CD1c-positive myeloid dendritic cell (primary cell): ENCODE data around the gene FSD1L.
"Not testable (repeated sequence)": the region's sequence is repeated elsewhere in the genome, so short reads cannot be mapped to it uniquely, and the experiment has no call there.

Experiments
- DNase-seq: peaks from one replicate; pipeline ENCODE4 v3.0.0-alpha.2; 2016; ENCODE audit errors: extremely low spot score

FSD1L gene

GRCh38 chr9:105484226-105484625 lies 36.4 kb downstream of the FSD1L start:
- no peak for DNase-seq

- DNase-seq, result no peak
Measured at GRCh38 chr9:105485131-105485530, 37.3 kb downstream of the FSD1L start.

DNA sequence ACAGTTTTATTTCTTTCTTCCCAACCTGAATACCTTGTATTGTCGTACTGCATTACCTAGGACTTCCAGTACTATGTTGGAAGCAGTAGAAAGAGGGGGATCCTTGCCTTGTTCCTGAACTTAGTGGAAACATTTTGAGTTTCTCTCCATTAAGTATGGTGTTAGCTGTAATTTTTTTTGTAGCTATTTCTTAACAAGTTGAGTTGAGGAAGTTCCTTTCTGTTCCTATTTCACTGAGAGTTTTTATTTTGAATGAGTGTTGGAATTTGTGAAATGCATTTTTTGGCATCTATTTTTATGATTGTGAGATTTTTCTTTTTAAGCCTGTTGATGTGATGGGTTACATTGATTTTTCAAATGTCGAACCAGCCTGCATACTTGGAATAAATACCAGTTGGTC lies 49.0 kb downstream of the FSD1L start:
- DNase-seq, result no peak

GRCh38 chr9:105497704-105498103 lies 49.9 kb downstream of the FSD1L start:
- DNase-seq, result no peak

GRCh38 chr9:105500108-105500766 lies 52.4 kb downstream of the FSD1L start:
- DNase-seq, result peak; percentile 67

- no peak for DNase-seq
Measured at GRCh38 chr9:105501414-105501813, 53.6 kb downstream of the FSD1L start.

GRCh38 chr9:105502276-105502675 lies 54.4 kb downstream of the FSD1L start:
- no peak for DNase-seq

- no peak for DNase-seq
Measured at GRCh38 chr9:105503881-105504280, 56.0 kb downstream of the FSD1L start.

- peak; percentile 24 for DNase-seq
Measured at GRCh38 chr9:105507096-105507790, 59.4 kb downstream of the FSD1L start.

- DNase-seq, result no peak
Measured at GRCh38 chr9:105508530-105508929, 60.7 kb downstream of the FSD1L start.

DNA sequence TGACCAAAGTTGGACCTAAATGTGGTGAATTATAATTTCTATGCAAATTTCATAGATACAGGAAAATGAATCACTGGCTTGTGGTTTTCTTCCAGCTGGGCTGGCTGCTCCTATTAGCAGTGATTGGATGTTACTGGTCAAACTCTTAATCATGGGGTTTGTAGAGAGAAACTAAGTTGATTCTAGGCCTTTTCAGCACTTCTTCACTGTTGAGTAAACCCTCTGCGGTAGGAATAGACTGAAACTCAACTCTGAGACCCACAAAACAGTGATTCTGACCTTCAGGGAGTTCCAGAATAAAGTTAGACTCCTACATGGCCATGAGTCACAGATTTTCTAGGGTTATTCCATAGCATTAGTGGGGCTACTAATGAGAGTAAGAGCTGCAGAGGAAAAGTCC lies 62.2 kb downstream of the FSD1L start:
- peak; percentile 10 for DNase-seq

- DNase-seq, result no peak
Measured at GRCh38 chr9:105511446-105511845, 63.6 kb downstream of the FSD1L start.

DNA sequence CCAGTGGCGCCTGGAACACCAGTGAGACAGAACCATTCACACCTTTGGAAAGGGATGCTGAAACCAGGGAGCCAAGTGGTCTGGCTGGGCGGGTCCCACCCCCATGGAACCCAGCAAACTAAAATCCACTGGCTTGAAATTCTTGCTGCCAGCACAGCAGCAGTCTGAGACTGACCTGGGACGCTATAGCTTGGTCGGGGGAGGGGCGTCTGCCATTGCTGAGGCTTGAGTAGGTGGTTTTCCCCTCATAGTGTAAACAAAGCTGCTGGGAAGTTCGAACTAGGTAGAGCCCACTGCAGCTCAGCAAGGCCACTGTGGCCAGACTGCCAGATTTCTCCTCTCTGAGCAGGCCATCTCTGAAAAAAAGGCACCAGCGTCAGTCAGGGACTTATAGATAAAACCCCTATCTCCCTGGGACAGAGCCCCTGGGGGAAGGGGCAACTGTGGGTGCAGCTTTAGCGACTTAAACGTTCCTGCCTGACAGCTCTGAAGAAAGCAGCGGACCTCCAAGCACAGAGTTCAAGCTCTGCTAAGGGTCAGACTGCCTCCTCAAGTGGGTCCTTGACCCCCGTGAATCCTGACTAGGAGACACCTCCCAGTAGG lies 68.1 kb downstream of the FSD1L start:
- DNase-seq, result no peak

- not testable (repeated sequence) for DNase-seq
Measured at GRCh38 chr9:105519710-105520369, 72.0 kb downstream of the FSD1L start.

DNA sequence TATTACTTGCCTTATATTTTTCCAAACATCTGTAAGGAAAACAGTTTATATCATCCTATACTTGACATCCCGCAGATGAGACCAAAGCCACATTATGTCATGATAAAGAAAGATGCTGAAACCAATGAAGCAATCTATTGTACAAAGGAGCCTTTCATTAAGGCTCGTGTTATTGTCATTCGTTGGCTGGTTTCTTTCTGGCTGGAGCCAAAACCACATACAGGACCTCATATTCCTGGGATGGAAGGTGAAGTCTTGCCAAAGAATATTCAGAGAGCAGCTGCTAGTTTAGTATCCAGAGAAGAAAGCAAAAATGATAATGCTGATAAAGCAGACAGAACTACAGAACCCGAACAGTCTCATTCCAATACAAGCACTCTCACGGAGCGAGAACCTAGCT lies 73.2 kb downstream of the FSD1L start:
- not testable (repeated sequence) for DNase-seq

DNA sequence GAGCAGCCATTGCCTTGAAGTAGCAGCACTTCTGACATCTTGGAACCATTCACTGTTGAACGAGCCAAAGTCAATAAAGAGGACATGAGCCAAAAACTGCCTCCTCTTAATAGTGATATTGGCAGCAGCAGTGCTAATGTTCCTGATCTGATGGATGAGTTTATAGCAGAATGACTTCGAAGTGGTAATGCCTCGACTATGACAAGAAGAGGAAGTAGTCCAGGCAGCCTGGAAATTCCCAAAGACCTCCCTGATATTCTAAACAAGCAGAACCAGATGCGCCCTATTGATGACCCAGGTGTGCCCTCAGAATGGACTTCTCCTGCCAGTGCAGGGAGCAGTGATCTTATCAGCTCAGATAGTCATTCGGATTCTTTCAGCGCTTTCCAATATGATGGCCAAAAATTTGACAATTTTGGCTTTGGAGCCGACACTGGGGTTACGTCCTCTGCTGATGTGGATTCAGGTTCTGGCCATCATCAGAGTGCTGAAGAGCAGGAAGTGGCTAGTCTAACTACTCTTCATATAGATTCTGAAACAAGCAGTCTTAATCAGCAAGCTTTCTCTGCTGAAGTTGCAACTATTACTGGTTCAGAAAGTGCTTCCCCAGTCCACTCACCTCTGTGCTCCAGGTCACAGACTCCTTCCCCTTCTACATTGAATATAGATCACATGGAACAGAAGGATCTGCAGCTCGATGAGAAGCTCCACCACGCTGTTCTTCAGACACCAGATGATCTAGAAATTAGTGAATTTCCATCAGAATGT lies 75.0 kb downstream of the FSD1L start:
- DNase-seq, result not testable (repeated sequence)

- DNase-seq, result no peak
Measured at GRCh38 chr9:105531530-105531929, 83.7 kb downstream of the FSD1L start.

DNA sequence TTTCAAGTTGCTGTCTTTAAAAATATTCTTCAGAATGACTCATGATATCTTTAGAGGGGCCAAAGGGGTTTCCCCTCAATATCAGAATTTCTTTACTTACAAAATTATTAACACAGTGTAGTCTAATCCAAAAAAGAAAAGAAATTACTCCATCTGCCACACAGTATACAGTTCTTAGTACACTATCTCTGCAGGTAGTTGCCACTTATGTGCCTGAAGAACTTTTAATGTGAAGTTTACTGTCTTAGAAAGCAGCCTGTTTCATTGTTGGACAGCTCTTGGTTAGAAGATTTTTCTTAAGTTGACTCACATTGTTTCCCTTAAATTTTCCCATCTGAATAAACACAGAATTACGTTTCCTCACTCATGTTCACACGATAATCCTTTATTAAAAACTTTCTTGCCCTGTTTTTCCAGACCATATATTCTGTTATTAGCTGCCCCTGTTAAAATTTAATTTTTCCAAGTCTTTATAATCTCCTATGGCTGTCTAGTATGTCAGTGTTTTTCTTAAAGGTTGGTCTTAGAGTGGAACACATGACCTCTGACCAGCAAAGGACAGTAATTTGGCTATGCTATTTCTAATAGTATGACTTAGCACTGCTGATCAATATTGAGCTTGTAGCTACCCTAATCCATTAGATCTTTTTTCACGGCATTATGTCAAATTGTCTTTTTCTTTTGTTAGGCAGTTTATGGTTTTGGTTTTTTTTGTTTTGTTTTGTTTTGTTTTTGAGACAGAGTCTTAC lies 88.3 kb downstream of the FSD1L start:
- no peak for DNase-seq

DNA sequence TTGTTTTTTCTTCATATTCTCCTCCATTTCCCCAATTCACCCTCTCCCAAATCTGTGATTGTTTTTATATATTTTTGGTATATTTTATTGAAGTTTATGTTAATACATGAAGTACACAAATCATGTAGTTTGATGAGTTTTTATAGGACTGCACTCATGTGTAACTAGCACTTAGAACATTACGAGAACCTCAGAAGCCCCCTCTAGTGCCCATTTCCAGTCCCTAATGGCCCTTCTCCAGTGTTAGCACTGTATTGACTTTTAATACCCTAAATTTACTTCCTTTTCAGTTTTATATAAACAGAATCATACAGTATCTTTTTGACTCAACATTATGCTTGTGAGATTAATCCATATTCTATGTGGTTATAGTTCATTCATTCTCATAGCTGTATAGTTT lies 91.6 kb downstream of the FSD1L start:
- DNase-seq, result no peak

- no peak for DNase-seq
Measured at GRCh38 chr9:105541838-105542237, 94.0 kb downstream of the FSD1L start.

DNA sequence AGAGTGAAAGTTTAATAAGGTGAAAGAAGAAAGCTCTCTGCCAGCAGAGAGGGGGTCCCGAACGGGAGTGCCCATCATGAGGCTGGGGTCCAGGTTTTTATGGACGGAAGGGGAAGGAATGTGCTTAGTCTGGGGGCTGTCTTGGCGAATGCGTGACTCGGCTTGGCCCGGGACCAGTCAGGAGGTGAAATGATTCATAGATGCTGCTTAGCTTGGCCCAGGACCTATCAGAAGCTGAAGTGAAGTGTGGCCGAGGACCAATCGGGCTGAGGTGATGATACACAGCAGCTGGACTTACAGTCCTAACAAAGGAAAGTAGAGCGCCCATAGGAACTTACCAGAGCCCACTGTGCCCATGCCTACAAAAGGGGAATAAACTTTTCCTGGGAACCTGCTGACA lies 106.2 kb downstream of the FSD1L start:
- no peak for DNase-seq
